BE2C (cell line): ENCODE data around the gene WFDC12.

Source experiments
- DNase-seq: peaks from one replicate; pipeline ENCODE4 v3.0.0-alpha.2; 2020
- H3K27me3 ChIP-seq: fragments of 250-450 bp; sonication (Bioruptor Pico); 2 replicates; pipeline ENCODE4 v1.5.1; 2020; ENCODE audit warnings: mild to moderate bottlenecking
- H3K36me3 ChIP-seq: fragments of 250-450 bp; sonication (Bioruptor Pico); 2 replicates; pipeline ENCODE4 v1.5.1; 2020; ENCODE audit warnings: mild to moderate bottlenecking
- H3K4me1 ChIP-seq: fragments of 250-450 bp; sonication (Bioruptor Pico); 2 replicates; pipeline ENCODE4 v1.5.1; 2020
- H3K4me3 ChIP-seq: 2 replicates; pipeline ENCODE4 v1.5.1; 2011; ENCODE audit warnings: low read depth, low read length
- H3K9me3 ChIP-seq: fragments of 250-450 bp; sonication (Bioruptor Pico); 2 replicates; pipeline ENCODE4 v1.5.1; 2020
- CTCF ChIP-seq: IDR thresholded peaks from 2 replicates; pipeline ENCODE4 v1.5.1; 2012; ENCODE audit warnings: mild to moderate bottlenecking, low read depth, low read length

Gene WFDC12

GRCh38 chr20:45111799-45112471 lies 12.3 kb downstream of the WFDC12 start:
- H3K9me3 ChIP-seq: no peaks in the 10 kb centered on the region
- no peaks in the 10 kb centered on the region; the same call in 1 of the 2 replicates for H3K27me3 ChIP-seq
- no peaks in the 10 kb centered on the region for H3K36me3 ChIP-seq
- H3K4me1 ChIP-seq: no peaks in the 10 kb centered on the region
- no peak overlapping the region for H3K4me3 ChIP-seq
- peak; percentile 49 for TF ChIP-seq CTCF
- no peak for DNase-seq

- TF ChIP-seq CTCF: no peak
- Histone ChIP-seq H3K4me3 (no peak overlapping the region), H3K9me3 (no peaks in the 10 kb centered on the region), H3K36me3 (no peaks in the 10 kb centered on the region), H3K4me1 (no peaks in the 10 kb centered on the region), H3K27me3 (no peaks in the 10 kb centered on the region; the same call in 1 of the 2 replicates)
- no peak for DNase-seq
These were observed 13.0 kb downstream of the WFDC12 start for GRCh38 chr20:45111285-45111684.

- Histone ChIP-seq H3K27me3 (no peaks in the 10 kb centered on the region; the same call in 1 of the 2 replicates), H3K9me3 (no peaks in the 10 kb centered on the region), H3K4me3 (no peak overlapping the region), H3K36me3 (no peaks in the 10 kb centered on the region), H3K4me1 (no peaks in the 10 kb centered on the region)
- no peak for DNase-seq
- no peak for TF ChIP-seq CTCF
These were observed 14.0 kb downstream of the WFDC12 start for GRCh38 chr20:45110301-45110700.

GRCh38 chr20:45109634-45110033 lies 14.6 kb downstream of the WFDC12 start:
- H3K36me3 ChIP-seq: no peaks in the 10 kb centered on the region
- no peak for DNase-seq

GRCh38 chr20:45105317-45105716 lies 18.9 kb downstream of the WFDC12 start:
- no peak for TF ChIP-seq CTCF
- Histone ChIP-seq H3K9me3 (no peaks in the 10 kb centered on the region), H3K36me3 (no peaks in the 10 kb centered on the region), H3K4me1 (no peaks in the 10 kb centered on the region), H3K4me3 (no peak overlapping the region), H3K27me3 (no peaks in the 10 kb centered on the region; the same call in 1 of the 2 replicates)
- no peak for DNase-seq

More at GRCh38 chr20:45109634-45110033, 14.6 kb downstream of the WFDC12 start:
- H3K9me3 ChIP-seq: no peaks in the 10 kb centered on the region
- H3K27me3 ChIP-seq: no peaks in the 10 kb centered on the region; the same call in 1 of the 2 replicates
- no peak for TF ChIP-seq CTCF
- H3K4me3 ChIP-seq: no peak overlapping the region
- no peaks in the 10 kb centered on the region for H3K4me1 ChIP-seq

GRCh38 chr20:45104786-45105185 lies 19.5 kb downstream of the WFDC12 start:
- TF ChIP-seq CTCF: no peak
- Histone ChIP-seq H3K4me3 (no peak overlapping the region), H3K36me3 (no peaks in the 10 kb centered on the region), H3K9me3 (no peaks in the 10 kb centered on the region), H3K4me1 (no peaks in the 10 kb centered on the region), H3K27me3 (no peaks in the 10 kb centered on the region; the same call in 1 of the 2 replicates)
- DNase-seq: no peak
